Tracheal epithelial cell (primary cell): ENCODE measurements around the gene AZIN2. TPM values are rescaled to one million over a fixed set of nuclear protein-coding genes. Genes with fewer than 3 reads are reported as not detected.

Experiments
- total RNA-seq: library from RNA; depleted of rRNA; stranded (reverse); fragments of >200 nt; gene quantifications from 2 replicates; pipeline ENCODE4 v1.2.1, GENCODE V29; 2014

AZIN2 gene
- total RNA-seq: 3.0 and 4.3 TPM in 2 replicates

GRCh38 chr1:33080885-33081553, at the start of gene AZIN2:
AZIN2 (plus strand) TSS chr1:33081153; CDS start chr1:33082250, 1,097 bp downstream.

GRCh38 chr1:33036526-33037503, 44.1 kb upstream of the AZIN2 start, which contains the start of gene AK2:
AK2 (minus strand) TSS chr1:33036883; CDS start chr1:33036828, 55 bp downstream.

Other genes starting within 250 kb of the AZIN2 start
- 0.21 TPM in 1 of 2 replicates, not detected in the other for gene FNDC5, start 210.2 kb upstream of the AZIN2 start, total RNA-seq
- gene HPCA, start 194.7 kb upstream of the AZIN2 start, total RNA-seq: not detected in 2 replicates
- 137 and 147 TPM in 2 replicates for gene TMEM54, start 179.8 kb upstream of the AZIN2 start, total RNA-seq
- gene RNF19B, start 116.3 kb upstream of the AZIN2 start, total RNA-seq: 30.3 and 37.1 TPM in 2 replicates
- 225 and 302 TPM in 2 replicates for gene AK2, start 44.3 kb upstream of the AZIN2 start, total RNA-seq
- gene TRIM62, start 100.9 kb downstream of the AZIN2 start, total RNA-seq: 1.1 and 1.7 TPM in 2 replicates
- 0.96 and 1.3 TPM in 2 replicates for gene ZNF362, start 175.3 kb downstream of the AZIN2 start, total RNA-seq
- gene A3GALT2, start 239.9 kb downstream of the AZIN2 start, total RNA-seq: not detected in 2 replicates